Adrenal gland (tissue), 19 donors: ENCODE results near the gene OR9Q2. TPM values are rescaled to one million over a fixed set of nuclear protein-coding genes. Genes with fewer than 3 reads are reported as not detected.

Experiments
- DNase-seq, 7 donors: peaks; one replicate each; pipeline ENCODE4 v3.0.0-alpha.2; 2019 to 2020
- H3K27ac ChIP-seq, 5 donors: fragments of 200-600 bp; sonication (generic) in 4 of 5; 1 replicate in 3 of 5; 2 replicates in 2 of 5; pipeline versions ENCODE4 v1.5.1 to v1.8.0; 2016 to 2020; ENCODE audit warnings: mild to moderate bottlenecking in 1 of 5
- H3K27me3 ChIP-seq: fragments of 200-600 bp; 2 replicates; pipeline ENCODE4 v1.8.0; 2021
- H3K36me3 ChIP-seq, 2 donors: fragments of 200-600 bp; replicated peaks in 1 of 2; 1 replicate in 1 of 2; 2 replicates in 1 of 2; pipeline versions ENCODE4 v1.5.1 to v1.8.0; 2018 to 2022
- H3K4me1 ChIP-seq, 2 donors: fragments of 200-600 bp; replicated peaks in 1 of 2; 1 replicate in 1 of 2; 2 replicates in 1 of 2; pipeline versions ENCODE4 v1.5.1 to v1.8.0; 2018 to 2021
- H3K4me3 ChIP-seq, 4 donors: fragments of 200-600 bp; sonication (generic) in 3 of 4; one replicate each; pipeline ENCODE4 v1.5.1; 2016 to 2018
- H3K9me3 ChIP-seq, 3 donors: fragments of 200-600 bp; sonication (generic) in 1 of 3; replicated peaks in 1 of 3; 1 replicate in 2 of 3; 2 replicates in 1 of 3; pipeline versions ENCODE4 v1.5.1 to v1.8.0; 2016 to 2021
- CTCF ChIP-seq, 6 experiments: fragments of 450-650 bp in 4 of 6; fragments of 200-600 bp in 2 of 6; sonication (generic) in 1 of 6; IDR thresholded peaks; 1 replicate in 5 of 6; 2 replicates in 1 of 6; pipeline versions ENCODE4 v1.5.1 to v1.8.0; 2016 to 2021; ENCODE audit warnings: antibody characterized with exemption in 6 of 6, mild to moderate bottlenecking in 2 of 6, moderate library complexity in 1 of 6
- POLR2A ChIP-seq, 2 donors: fragments of 450-650 bp; IDR thresholded peaks; one replicate each; pipeline ENCODE4 v1.6.1; 2017; ENCODE audit warnings: antibody characterized with exemption in 2 of 2, mild to moderate bottlenecking in 2 of 2, moderate library complexity in 1 of 2
- WGBS, 4 donors: extraction: QIAGEN DNeasy Blood & Tissue Kit in 2 of 4; methylation state at CpG; one replicate each; pipeline versions ENCODE4 v1.1.5 to v1.1.7; 2013 to 2017; 5-methylcytosine and 5-hydroxymethylcytosine counted together
- intact Hi-C, 2 donors: fragments of 100-400 bp; cut with DNase I; formaldehyde crosslinking; loops; one replicate each; pipeline versions ENCODE4 v1.14.1 to v1.15.0; 2022 to 2023
- long read RNA-seq, 10 donors: library from polyadenylated mRNA in 3 of 10; unstranded in 2 of 10; stranded (forward) in 1 of 10; transcript quantifications; one replicate each; pipeline ENCODE4 v2.0.0 and lab custom pipeline, GENCODE V29; 2021 to 2026
- polyA plus RNA-seq, 3 donors: library from polyadenylated mRNA; stranded (reverse); fragments of 200-250 nt in 2 of 3; fragments of 350-450 nt in 1 of 3; fragmentation: Illumina TruSeq in 1 of 3; extraction: RNeasy Lipid Tissue Mini Kit (QIAGEN cat#74804) in 1 of 3; gene quantifications; one replicate each; pipeline ENCODE4 v1.2.3, GENCODE V29; 2013 to 2014
- total RNA-seq, 9 donors: library from RNA; depleted of rRNA in 4 of 9; stranded (reverse); fragments of >200 nt in 4 of 9; fragments of 120-200 nt in 1 of 9; fragmentation: NEBNext Ultra II Directional in 1 of 9; extraction: Animal tissue kit (Norgen Biotek cat#: 25700) in 1 of 9; gene quantifications; one replicate each; pipeline versions ENCODE4 v1.1.0 to v1.2.4, GENCODE V29; 2013 to 2023
- donor health status: healthy with polysubstance abuse.
- donor health status: Bipolar disorder and iron deficiency.
- donor health status: DM: yes; HTN: yes; CAD: no.
- donor health status: DM: no; HTN: no; CAD: no.
- donor health status: DM: no; HTN: no; CAD: no.
- donor health status: DM: yes; HTN: yes; CAD: no.

The OR9Q2 gene
- total RNA-seq: not detected
- not detected for polyA plus RNA-seq
- long read RNA-seq, donor 1: 0 reads
- long read RNA-seq, donor 2: 0 reads
- long read RNA-seq, donor 3: 0 reads
- long read RNA-seq, donor 4: 0 reads
- long read RNA-seq, donor 5: 0 reads
- long read RNA-seq, donor 6: 0 reads
- long read RNA-seq, donor 7: 0 reads
- long read RNA-seq, donor 8: 0 reads
- long read RNA-seq, donor 9: 0 reads
- long read RNA-seq, donor 10: 0 reads

- Histone ChIP-seq H3K9me3 (no peaks in the 10 kb centered on the region), H3K27ac (no peak within 1 kb of the TSS), H3K4me1 (no peaks in the 10 kb centered on the region), H3K36me3 (no peaks in the 10 kb centered on the region), H3K27me3 (no peaks in the 10 kb centered on the region), H3K4me3 (no peak within 1 kb of the TSS)
- intact Hi-C loops: no loop called here
- 77 to 87% (median 84%) methylated on average over 2 of the region's 2 CpGs for WGBS, 4 donors
- DNase-seq: no peak
- TF ChIP-seq POLR2A (IDR thresholded peaks at IDR 0.05): no peak
These were observed at the start of gene OR9Q2 for GRCh38 chr11:58188770-58189169. TSS of gene OR9Q2 (plus strand) at chr11:58189070. CDS start at chr11:58190491, 1,421 bp downstream.

- Histone ChIP-seq H3K4me1 (no peaks in the 10 kb centered on the region), H3K27me3 (no peaks in the 10 kb centered on the region), H3K36me3 (no peaks in the 10 kb centered on the region), H3K4me3 (no peak overlapping the region), H3K27ac (no peak overlapping the region), H3K9me3 (no peaks in the 10 kb centered on the region)
- intact Hi-C loops: no loop called here
- WGBS, 4 donors: 27 to 83% (median 54%) methylated on average over 1 of the region's 1 CpG
- TF ChIP-seq CTCF (IDR thresholded peaks at IDR 0.05) (no peak), POLR2A (IDR thresholded peaks at IDR 0.05) (no peak)
- no peak for DNase-seq
These were observed 46.1 kb upstream of the OR9Q2 start for GRCh38 chr11:58142761-58143160.

- Histone ChIP-seq H3K27ac (no peak overlapping the region), H3K4me3 (no peak overlapping the region), H3K27me3 (no peaks in the 10 kb centered on the region), H3K4me1 (no peaks in the 10 kb centered on the region), H3K9me3 (no peaks in the 10 kb centered on the region), H3K36me3 (no peaks in the 10 kb centered on the region)
- intact Hi-C loops: no loop called here
- DNase-seq: no peak
- TF ChIP-seq POLR2A (IDR thresholded peaks at IDR 0.05) (no peak), CTCF (IDR thresholded peaks at IDR 0.05) (no peak)
- 54 to 72% (median 65%) methylated on average over 3 of the region's 3 CpGs for WGBS, 4 donors
These were observed 36.1 kb upstream of the OR9Q2 start for GRCh38 chr11:58152781-58153180.

GRCh38 chr11:58164389-58164788, 24.5 kb upstream of the OR9Q2 start:
- no peaks in the 10 kb centered on the region for H3K4me1 ChIP-seq
- TF ChIP-seq CTCF (IDR thresholded peaks at IDR 0.05): no peak
- no peak for TF ChIP-seq POLR2A (IDR thresholded peaks at IDR 0.05)
- H3K9me3 ChIP-seq: no peaks in the 10 kb centered on the region
- 59 to 72% (median 69%) methylated on average over 4 of the region's 4 CpGs for WGBS, 4 donors
- H3K4me3 ChIP-seq: no peak overlapping the region
- no peaks in the 10 kb centered on the region for H3K36me3 ChIP-seq
- no peak overlapping the region for H3K27ac ChIP-seq
- DNase-seq: no peak
- intact Hi-C loops: no loop called here
- no peaks in the 10 kb centered on the region for H3K27me3 ChIP-seq

- H3K27ac ChIP-seq: no peak overlapping the region
- H3K27me3 ChIP-seq: no peaks in the 10 kb centered on the region
- H3K4me3 ChIP-seq: no peak overlapping the region
- 30 to 39% (median 37%) methylated on average over 1 of the region's 1 CpG for WGBS, 4 donors
- intact Hi-C loops: no loop called here
- no peak for DNase-seq
- H3K4me1 ChIP-seq: no peaks in the 10 kb centered on the region
- H3K36me3 ChIP-seq: no peaks in the 10 kb centered on the region
- TF ChIP-seq CTCF (IDR thresholded peaks at IDR 0.05): no peak
- no peak for TF ChIP-seq POLR2A (IDR thresholded peaks at IDR 0.05)
- H3K9me3 ChIP-seq: no peaks in the 10 kb centered on the region
These were observed 23.9 kb upstream of the OR9Q2 start for GRCh38 chr11:58164990-58165389.
